SK-N-SH treated with all-trans-retinoic acid at 6 μM for 48 hours (cell line): ENCODE measurements around the gene BAG5.

Source experiments
- BACH2 ChIP-seq: fragments of 250-450 bp; sonication (Bioruptor Pico); IDR thresholded peaks from 2 replicates; pipeline ENCODE4 v1.9.0; 2021; ENCODE audit warnings: mild to moderate bottlenecking, borderline replicate concordance
- CREB5 ChIP-seq: fragments of 250-450 bp; sonication (Bioruptor Pico); IDR thresholded peaks from 2 replicates; pipeline ENCODE4 v1.5.1; 2020; ENCODE audit warnings: low read depth, mild to moderate bottlenecking, moderate library complexity
- ISL1 ChIP-seq: fragments of 250-450 bp; sonication (Bioruptor Pico); IDR thresholded peaks from 2 replicates; pipeline ENCODE4 v2.1.2; 2022; ENCODE audit warnings: mild to moderate bottlenecking, moderate library complexity
- PATZ1 ChIP-seq: fragments of 250-450 bp; sonication (Bioruptor Pico); IDR thresholded peaks from 2 replicates; pipeline ENCODE4 v1.8.0; 2020; ENCODE audit warnings: mild to moderate bottlenecking, moderate library complexity, borderline replicate concordance
- POU6F1 ChIP-seq: fragments of 250-450 bp; sonication (Bioruptor Pico); IDR thresholded peaks from 2 replicates; pipeline ENCODE4 v1.8.0; 2021; ENCODE audit warnings: low read depth, mild to moderate bottlenecking, moderate library complexity, borderline replicate concordance
- SNAI2 ChIP-seq: fragments of 250-450 bp; sonication (Bioruptor Pico); IDR thresholded peaks from 2 replicates; pipeline ENCODE4 v1.5.0; 2020; ENCODE audit warnings: mild to moderate bottlenecking, moderate library complexity
- ZC3H10 ChIP-seq: fragments of 250-450 bp; sonication (Bioruptor Pico); IDR thresholded peaks from 2 replicates; pipeline ENCODE4 v1.5.1; 2021; ENCODE audit warnings: mild to moderate bottlenecking, moderate library complexity
- ZFP3 ChIP-seq: fragments of 250-450 bp; sonication (Bioruptor Pico); IDR thresholded peaks from 2 replicates; pipeline ENCODE4 v1.5.0; 2020; ENCODE audit warnings: mild to moderate bottlenecking, moderate library complexity

- TF ChIP-seq ZC3H10 (CRISPR knock-in tag) (no peak), BACH2 (CRISPR knock-in tag) (no peak), ZFP3 (CRISPR knock-in tag) (no peak), ISL1 (CRISPR knock-in tag) (no peak), POU6F1 (CRISPR knock-in tag) (no peak), PATZ1 (CRISPR knock-in tag) (no peak), SNAI2 (CRISPR knock-in tag) (no peak), CREB5 (CRISPR knock-in tag) (no peak)
These were observed 7.0 kb upstream of the BAG5 start for GRCh38 chr14:103569408-103569807.
